HepG2 (cell line): ENCODE measurements around the gene STARD13. TPM values are rescaled to one million over a fixed set of nuclear protein-coding genes. Genes with fewer than 3 reads are reported as not detected.

Experiments
- DBP ChIP-seq: sonication (generic); formaldehyde crosslinking; IDR thresholded peaks from 2 replicates; pipeline ENCODE4 v1.4.0; 2020; ENCODE audit warnings: missing genetic modification reagents; ENCODE audit errors: not compliant biosample characterization
- ELK4 ChIP-seq: sonication (generic); formaldehyde crosslinking; IDR thresholded peaks from 2 replicates; pipeline ENCODE4 v1.9.0; 2021; ENCODE audit warnings: missing genetic modification reagents, borderline replicate concordance
- EP300 ChIP-seq, 3 experiments: sonication (generic) in 1 of 3; formaldehyde crosslinking in 1 of 3; IDR thresholded peaks; 2 replicates each; pipeline versions ENCODE4 v1.5.1 to v1.6.1; 2011 to 2020; ENCODE audit warnings: low read depth in 2 of 3, low read length in 2 of 3, borderline replicate concordance in 1 of 3, improper control_type of control experiment in 1 of 3, mild to moderate bottlenecking in 1 of 3, missing genetic modification reagents in 1 of 3, moderate library complexity in 1 of 3
- GATAD2A ChIP-seq: IDR thresholded peaks from 2 replicates; pipeline ENCODE4 v1.6.1; 2016
- MAZ ChIP-seq, 2 experiments: sonication (generic) in 1 of 2; formaldehyde crosslinking in 1 of 2; IDR thresholded peaks; 2 replicates each; pipeline versions ENCODE4 v1.5.0 to v1.6.1; 2012 to 2020; ENCODE audit warnings: low read depth in 2 of 2, mild to moderate bottlenecking in 2 of 2, borderline replicate concordance in 1 of 2, improper control_type of control experiment in 1 of 2, low read length in 1 of 2, missing genetic modification reagents in 1 of 2, moderate library complexity in 1 of 2
- MXD3 ChIP-seq: IDR thresholded peaks from 2 replicates; pipeline ENCODE4 v1.6.1; 2016; ENCODE audit warnings: mild to moderate bottlenecking, missing biosample characterization, missing genetic modification reagents
- NBN ChIP-seq: fragments of 450-650 bp; conservative IDR thresholded peaks from 2 replicates; pipeline ENCODE4 v1.6.1; 2017
- NPAS2 ChIP-seq: sonication (generic); formaldehyde crosslinking; IDR thresholded peaks from 2 replicates; pipeline ENCODE4 v1.8.0; 2022; ENCODE audit warnings: mild to moderate bottlenecking, missing genetic modification reagents, borderline replicate concordance
- ONECUT2 ChIP-seq: sonication (generic); formaldehyde crosslinking; IDR thresholded peaks from 2 replicates; pipeline ENCODE4 v1.4.0; 2020; ENCODE audit warnings: missing genetic modification reagents
- PAF1 ChIP-seq: IDR thresholded peaks from 2 replicates; pipeline ENCODE4 v1.6.1; 2016; ENCODE audit warnings: missing genetic modification reagents, missing compliant biosample characterization
- POLR2AphosphoS2 ChIP-seq: IDR thresholded peaks from 2 replicates; pipeline ENCODE4 v1.6.1; 2011; ENCODE audit warnings: low read depth, low read length, improper control_type of control experiment
- RNF219 ChIP-seq: sonication (generic); formaldehyde crosslinking; IDR thresholded peaks from 2 replicates; pipeline ENCODE4 v1.5.0; 2020; ENCODE audit warnings: mild to moderate bottlenecking, missing genetic modification reagents
- SRF ChIP-seq: IDR thresholded peaks from 2 replicates; pipeline ENCODE4 v1.6.1; 2011; ENCODE audit warnings: mild to moderate bottlenecking, low read depth, low read length, moderate library complexity
- TEAD3 ChIP-seq: optimal IDR thresholded peaks from 2 replicates; pipeline ENCODE3; 2016; ENCODE audit warnings: borderline replicate concordance
- TP53 ChIP-seq: sonication (generic); formaldehyde crosslinking; conservative IDR thresholded peaks from 2 replicates; pipeline ENCODE4 v1.4.0; 2020; ENCODE audit warnings: missing genetic modification reagents
- TRIM24 ChIP-seq: sonication (generic); formaldehyde crosslinking; IDR thresholded peaks from 2 replicates; pipeline ENCODE4 v1.8.0; 2022; ENCODE audit warnings: mild to moderate bottlenecking, missing genetic modification reagents
- ZMAT3 ChIP-seq: sonication (generic); formaldehyde crosslinking; conservative IDR thresholded peaks from 2 replicates; pipeline ENCODE4 v1.7.0; 2021; ENCODE audit warnings: missing genetic modification reagents
- ZNF205 ChIP-seq: IDR thresholded peaks from 2 replicates; pipeline ENCODE4 v1.6.1; 2018; ENCODE audit warnings: missing biosample characterization, missing genetic modification reagents
- ZNF207 ChIP-seq: fragments of 450-650 bp; IDR thresholded peaks from 2 replicates; pipeline ENCODE4 v1.6.1; 2016; ENCODE audit warnings: antibody characterized with exemption, borderline replicate concordance
- ZNF3 ChIP-seq: IDR thresholded peaks from 2 replicates; pipeline ENCODE4 v1.7.0; 2017; ENCODE audit warnings: inconsistent platforms
- ZNF337 ChIP-seq: sonication (generic); formaldehyde crosslinking; IDR thresholded peaks from 2 replicates; pipeline ENCODE4 v1.5.1; 2020; ENCODE audit warnings: missing genetic modification reagents, low read depth, mild to moderate bottlenecking, borderline replicate concordance
- ZNF44 ChIP-seq: sonication (generic); formaldehyde crosslinking; IDR thresholded peaks from 2 replicates; pipeline ENCODE4 v1.5.1; 2020; ENCODE audit warnings: mild to moderate bottlenecking, missing genetic modification reagents
- ZNF567 ChIP-seq: sonication (generic); formaldehyde crosslinking; IDR thresholded peaks from 2 replicates; pipeline ENCODE4 v1.8.1; 2023; ENCODE audit warnings: mild to moderate bottlenecking, missing genetic modification reagents, borderline replicate concordance
- ZNF616 ChIP-seq: sonication (generic); formaldehyde crosslinking; IDR thresholded peaks from 2 replicates; pipeline ENCODE4 v1.5.0; 2020; ENCODE audit warnings: low read depth, mild to moderate bottlenecking, missing genetic modification reagents
- ZNF619 ChIP-seq: sonication (generic); formaldehyde crosslinking; IDR thresholded peaks from 2 replicates; pipeline ENCODE4 v1.4.0; 2020; ENCODE audit warnings: mild to moderate bottlenecking, missing genetic modification reagents
- ZSCAN12 ChIP-seq: sonication (generic); formaldehyde crosslinking; IDR thresholded peaks from 2 replicates; pipeline ENCODE4 v1.9.0; 2021; ENCODE audit warnings: mild to moderate bottlenecking, missing genetic modification reagents
- polyA plus RNA-seq, 8 experiments: library from polyadenylated mRNA; depleted of rRNA in 3 of 8; stranded (reverse) in 7 of 8; unstranded in 1 of 8; fragments of >200 nt; fragmentation: Illumina TruSeq in 4 of 8; extraction: Trizol in 4 of 8; gene quantifications; 2 replicates each; pipeline versions ENCODE4 v1.2.1 to v1.2.3, GENCODE V29; 2011 to 2016; ENCODE audit warnings: low read depth in 4 of 8, missing spikeins in 1 of 8, mixed read lengths in 1 of 8; ENCODE audit not compliant: insufficient read depth in 1 of 8
- total RNA-seq, 5 experiments: library from RNA; depleted of rRNA; stranded (reverse); fragments of >200 nt; fragmentation: Illumina TruSeq; extraction: Trizol; gene quantifications; 2 replicates each; pipeline ENCODE4 v1.2.3, GENCODE V29; 2016; ENCODE audit warnings: low read depth in 1 of 5

Gene STARD13
- total and polyA plus RNA-seq, 2 of the 13 experiments (the other 11 are each of a cell fraction or from before 2014, with no cell fraction given), result 12.8 to 14.3 TPM

- TF ChIP-seq RNF219, result no peak
- no peak for TF ChIP-seq ZNF207
- no peak for TF ChIP-seq ZNF337 (CRISPR knock-in tag)
- no peak for TF ChIP-seq ZMAT3 (CRISPR knock-in tag)
- TF ChIP-seq ZNF44 (CRISPR knock-in tag), result no peak
- TF ChIP-seq ZNF619 (CRISPR knock-in tag), result no peak
- TF ChIP-seq ELK4 (CRISPR knock-in tag), result no peak
- no peak for TF ChIP-seq SRF
- TF ChIP-seq ZNF205 (CRISPR knock-in tag), result peak; percentile 67; the same call in 1 of the 2 replicates
- TF ChIP-seq ZSCAN12, result no peak
- no peak for TF ChIP-seq NBN
- no peak for TF ChIP-seq ONECUT2 (CRISPR knock-in tag)
- TF ChIP-seq EP300 (IDR thresholded peaks at IDR 0.05; ENCODE audit: low read depth in 2 of 2, low read length in 2 of 2), result peak; percentile 90 to 99; a peak in 3 of 4 replicates
- peak; percentile 96 for TF ChIP-seq EP300 (CRISPR knock-in tag; IDR thresholded peaks at IDR 0.05; ENCODE audit: borderline replicate concordance)
- no peak for TF ChIP-seq TRIM24 (CRISPR knock-in tag)
- TF ChIP-seq ZNF616, result no peak
- peak; percentile 86 for TF ChIP-seq TEAD3
- TF ChIP-seq MAZ (IDR thresholded peaks at IDR 0.05; ENCODE audit: borderline replicate concordance, low read depth, low read length), result no peak
- peak; percentile 51; the same call in 1 of the 2 replicates for TF ChIP-seq MAZ (CRISPR knock-in tag; IDR thresholded peaks at IDR 0.05; ENCODE audit: low read depth)
- TF ChIP-seq ZNF3 (CRISPR knock-in tag), result peak; percentile 72; the same call in 1 of the 2 replicates
- TF ChIP-seq POLR2AphosphoS2, result no peak
- TF ChIP-seq DBP (CRISPR knock-in tag), result no peak
- TF ChIP-seq GATAD2A (CRISPR knock-in tag), result peak; percentile 98
- no peak for TF ChIP-seq NPAS2
- TF ChIP-seq PAF1 (CRISPR knock-in tag), result no peak
- TF ChIP-seq MXD3, result no peak
- TF ChIP-seq ZNF567 (CRISPR knock-in tag), result 0 out of 2 replicates have a peak, but pooled peaks have one; percentile 29
- no peak for TF ChIP-seq TP53 (CRISPR knock-in tag)
These were observed 25.1 kb downstream of the STARD13 start (continued) for GRCh38 chr13:33260168-33261098.
